Astrocyte of the cerebellum (primary cell): ENCODE results near the gene ZFPL1.

Experiments
- DNase-seq: peaks from one replicate; pipeline ENCODE4 v3.0.0-alpha.2; 2011; ENCODE audit warnings: low read depth
- H3K4me3 ChIP-seq: 2 replicates; pipeline ENCODE4 v1.5.1; 2011; ENCODE audit warnings: mild to moderate bottlenecking, low read depth, low read length, moderate library complexity
- CTCF ChIP-seq: IDR thresholded peaks from 2 replicates; pipeline ENCODE4 v1.5.1; 2012; ENCODE audit warnings: low read length, low read depth, moderate library complexity, mild to moderate bottlenecking; ENCODE audit errors: missing control alignments
- in situ Hi-C: cut with HindIII; loops from 2 replicates; pipeline ENCODE4 v1.10.0; 2017; ENCODE audit warnings: low sequenced_read_pairs

The ZFPL1 gene

GRCh38 chr11:65053827-65054508 is 30.1 kb upstream of the ZFPL1 start:
- in situ Hi-C loops = no loop called here
- no peak for DNase-seq
- TF ChIP-seq CTCF = no peak
- H3K4me3 ChIP-seq = no peak overlapping the region

- H3K4me3 ChIP-seq = no peak overlapping the region
- no peak for TF ChIP-seq CTCF
- in situ Hi-C loops = no loop called here
- DNase-seq = no peak
These were observed 28.5 kb upstream of the ZFPL1 start for GRCh38 chr11:65055538-65055937.

- no peak for TF ChIP-seq CTCF
- no peak for DNase-seq
- in situ Hi-C loops = no loop called here
- no peak overlapping the region for H3K4me3 ChIP-seq
These were observed 27.0 kb upstream of the ZFPL1 start for GRCh38 chr11:65056999-65057398.

- DNase-seq = no peak
- TF ChIP-seq CTCF = no peak
- in situ Hi-C loops = no loop called here
- H3K4me3 ChIP-seq = no peak overlapping the region
These were observed 26.5 kb upstream of the ZFPL1 start for GRCh38 chr11:65057526-65057925.

- no peak for TF ChIP-seq CTCF
- no peak overlapping the region for H3K4me3 ChIP-seq
- in situ Hi-C loops = no loop called here
- no peak for DNase-seq
These were observed 26.0 kb upstream of the ZFPL1 start for GRCh38 chr11:65058012-65058411.

- no peak for DNase-seq
- in situ Hi-C loops = no loop called here
- no peak for TF ChIP-seq CTCF
- H3K4me3 ChIP-seq = no peak within 1 kb of the TSS
These were observed 25.5 kb upstream of the ZFPL1 start, which contains the start of gene NAALADL1 for GRCh38 chr11:65058419-65059054. NAALADL1 (minus strand) TSS chr11:65058553; CDS start chr11:65058521, 32 bp downstream.
